HG03196 (cell line): ENCODE measurements around the gene DDX41.

ENCODE experiments used
- ATAC-seq: cut with Tn5 transposase; IDR thresholded peaks from one replicate; pipeline ENCODE4 v1.9.1; 2021; ENCODE audit not compliant: unreplicated experiment

The DDX41 gene

GRCh38 chr5:177514541-177514940 lies 2.2 kb downstream of the DDX41 start:
- no peak for ATAC-seq

- no peak for ATAC-seq
Observed at GRCh38 chr5:177513500-177513899, 3.3 kb downstream of the DDX41 start.

- no peak for ATAC-seq
Observed at GRCh38 chr5:177512736-177513380, 3.9 kb downstream of the DDX41 start.

GRCh38 chr5:177511796-177512675 lies 4.7 kb downstream of the DDX41 start:
- no peak for ATAC-seq

- ATAC-seq: no peak
Observed at GRCh38 chr5:177511181-177511580, 5.6 kb downstream of the DDX41 start.

- ATAC-seq: no peak
Observed at GRCh38 chr5:177510567-177511053, 6.2 kb downstream of the DDX41 start.

GRCh38 chr5:177509991-177510566 lies 6.7 kb downstream of the DDX41 start:
- no peak for ATAC-seq

GRCh38 chr5:177509381-177509951 lies 7.3 kb downstream of the DDX41 start, which contains the start of gene DOK3:
Gene DOK3, minus strand, starts transcription at chr5:177509826. Its CDS starts 286 bp downstream, at chr5:177509540.
- no peak for ATAC-seq

- ATAC-seq: no peak
Observed at GRCh38 chr5:177508837-177509236, 7.9 kb downstream of the DDX41 start.

GRCh38 chr5:177508221-177508611 lies 8.5 kb downstream of the DDX41 start:
- no peak for ATAC-seq

GRCh38 chr5:177507596-177508220 lies 9.1 kb downstream of the DDX41 start:
- no peak for ATAC-seq

- ATAC-seq: no peak
Observed at GRCh38 chr5:177507165-177507564, 9.6 kb downstream of the DDX41 start.

- ATAC-seq: no peak
Observed at GRCh38 chr5:177505075-177505474, 11.7 kb downstream of the DDX41 start.

GRCh38 chr5:177504086-177505056 lies 12.4 kb downstream of the DDX41 start:
- no peak for ATAC-seq

GRCh38 chr5:177503351-177504085 lies 13.2 kb downstream of the DDX41 start:
- no peak for ATAC-seq

GRCh38 chr5:177502886-177503285 lies 13.9 kb downstream of the DDX41 start:
- ATAC-seq: no peak

GRCh38 chr5:177501874-177502678 lies 14.7 kb downstream of the DDX41 start:
- ATAC-seq: no peak
